HG03520 (cell line): Measurements from ENCODE around the gene ZBTB32.

ENCODE experiments used
- ATAC-seq: cut with Tn5 transposase; IDR thresholded peaks from one replicate; pipeline ENCODE4 v1.9.1; 2021; ENCODE audit warnings: mild to moderate bottlenecking, moderate library complexity; ENCODE audit not compliant: unreplicated experiment

The ZBTB32 gene

GRCh38 chr19:35695895-35696422 lies 8.4 kb upstream of the ZBTB32 start:
- ATAC-seq, result no peak

- no peak for ATAC-seq
Observed at GRCh38 chr19:35696835-35697234, 7.5 kb upstream of the ZBTB32 start.

GRCh38 chr19:35702223-35703012 lies 1.9 kb upstream of the ZBTB32 start:
- peak; percentile 97 for ATAC-seq

- ATAC-seq, result no peak
Observed at GRCh38 chr19:35703343-35703742, 1.0 kb upstream of the ZBTB32 start.

GRCh38 chr19:35708391-35708790 lies 4.0 kb downstream of the ZBTB32 start:
- no peak for ATAC-seq

- no peak for ATAC-seq
Observed at GRCh38 chr19:35710784-35711723, 6.7 kb downstream of the ZBTB32 start.

- ATAC-seq, result no peak
Observed at GRCh38 chr19:35712567-35713505, 8.5 kb downstream of the ZBTB32 start.

- no peak for ATAC-seq
Observed at GRCh38 chr19:35713506-35713850, 9.1 kb downstream of the ZBTB32 start.

- ATAC-seq, result no peak
Observed at GRCh38 chr19:35713904-35714495, 9.6 kb downstream of the ZBTB32 start.

GRCh38 chr19:35714601-35715354 lies 10.4 kb downstream of the ZBTB32 start:
- no peak for ATAC-seq

GRCh38 chr19:35715355-35715809 lies 11.0 kb downstream of the ZBTB32 start:
- no peak for ATAC-seq

GRCh38 chr19:35715981-35716800 lies 11.8 kb downstream of the ZBTB32 start:
- no peak for ATAC-seq

GRCh38 chr19:35716801-35717664 lies 12.7 kb downstream of the ZBTB32 start:
- ATAC-seq, result peak; percentile 55

GRCh38 chr19:35717665-35718344 lies 13.4 kb downstream of the ZBTB32 start, which contains the start of gene KMT2B:
Gene KMT2B (plus strand): TSS chr19:35718003. CDS start chr19:35718019, 16 bp downstream.
- peak; percentile 5 for ATAC-seq

- ATAC-seq, result peak; percentile 1
Observed at GRCh38 chr19:35718345-35719041, 14.1 kb downstream of the ZBTB32 start.
